ENCODE data around the gene RBFOX1. TPM values are rescaled to one million over a fixed set of nuclear protein-coding genes. Genes with fewer than 3 reads are reported as not detected.

The RBFOX1 gene
- total and polyA plus RNA-seq, 2 donors from 2014 or later = 0.24 to 0.66 TPM

DNA sequence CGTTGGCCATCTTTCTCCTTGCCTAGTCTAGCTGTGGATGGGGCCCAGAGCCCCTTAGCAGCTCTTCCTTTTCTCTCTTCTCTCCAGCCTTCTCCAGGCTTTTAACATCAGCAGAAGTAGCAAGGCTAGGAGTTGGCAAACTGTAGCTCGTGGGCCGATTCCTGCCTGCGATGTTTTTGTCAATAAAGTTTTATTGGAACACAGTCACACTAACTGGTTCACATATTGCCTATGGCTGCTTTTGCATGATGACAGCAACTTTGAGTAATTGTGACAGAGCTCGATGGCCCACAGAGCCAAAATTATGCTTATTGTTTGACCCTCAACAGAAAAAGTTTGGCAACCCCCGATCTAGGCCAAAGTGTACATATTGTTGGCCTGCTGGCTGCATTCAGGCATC is 199.9 kb downstream of the RBFOX1 start:
- intact Hi-C loops (cut with DNase I) = no loop called here
- Histone ChIP-seq H3K36me3 (ENCODE audit: control insufficient read depth in 2 of 3, insufficient read depth in 3 of 3, low read length in 3 of 3) (no peaks in the 10 kb centered on the region), H3K27ac (ENCODE audit: low read depth in 2 of 2, low read length in 2 of 2) (no peak overlapping the region), H3K9ac (ENCODE audit: low read length in 3 of 3) (no peak overlapping the region), H3K9me3 (ENCODE audit: control insufficient read depth in 2 of 3, insufficient read depth in 1 of 3, low read length in 3 of 3) (no peaks in the 10 kb centered on the region), H3K27me3 (ENCODE audit: control insufficient read depth, insufficient read depth, low read length) (no peaks in the 10 kb centered on the region), H3K4me1 (ENCODE audit: control insufficient read depth in 2 of 3, insufficient read depth in 2 of 3, low read depth in 1 of 3, low read length in 3 of 3) (no peaks in the 10 kb centered on the region), H3K4me3 (ENCODE audit: low read length in 3 of 3) (no peak overlapping the region)
- DNase-seq (no peak), FAIRE-seq (no peak)
- no peak for TF ChIP-seq CTCF (IDR thresholded peaks at IDR 0.05; ENCODE audit: borderline replicate concordance, extremely low read depth, insufficient read depth)

GRCh38 chr16:7534749-7535148 is 202.1 kb downstream of the RBFOX1 start:
- no peaks in the 10 kb centered on the region for H3K27me3 ChIP-seq (ENCODE audit: control insufficient read depth, insufficient read depth, low read length)
- H3K4me1 ChIP-seq (ENCODE audit: control insufficient read depth in 2 of 3, insufficient read depth in 2 of 3, low read depth in 1 of 3, low read length in 3 of 3) = no peaks in the 10 kb centered on the region
- no peak overlapping the region for H3K27ac ChIP-seq (ENCODE audit: low read depth in 2 of 2, low read length in 2 of 2)
- DNase-seq = peak in 3 of 5 donors; percentile 20 to 45 (median 41)
- intact Hi-C loops (cut with DNase I) = no loop called here
- TF ChIP-seq CTCF (IDR thresholded peaks at IDR 0.05; ENCODE audit: borderline replicate concordance, extremely low read depth, insufficient read depth) = no peak
- no peaks in the 10 kb centered on the region for H3K9me3 ChIP-seq (ENCODE audit: control insufficient read depth in 2 of 3, insufficient read depth in 1 of 3, low read length in 3 of 3)
- no peak overlapping the region for H3K9ac ChIP-seq (ENCODE audit: low read length in 3 of 3)
- H3K4me3 ChIP-seq (ENCODE audit: low read length in 3 of 3) = no peak overlapping the region
- no peaks in the 10 kb centered on the region for H3K36me3 ChIP-seq (ENCODE audit: control insufficient read depth in 2 of 3, insufficient read depth in 3 of 3, low read length in 3 of 3)
- FAIRE-seq = no peak

DNA sequence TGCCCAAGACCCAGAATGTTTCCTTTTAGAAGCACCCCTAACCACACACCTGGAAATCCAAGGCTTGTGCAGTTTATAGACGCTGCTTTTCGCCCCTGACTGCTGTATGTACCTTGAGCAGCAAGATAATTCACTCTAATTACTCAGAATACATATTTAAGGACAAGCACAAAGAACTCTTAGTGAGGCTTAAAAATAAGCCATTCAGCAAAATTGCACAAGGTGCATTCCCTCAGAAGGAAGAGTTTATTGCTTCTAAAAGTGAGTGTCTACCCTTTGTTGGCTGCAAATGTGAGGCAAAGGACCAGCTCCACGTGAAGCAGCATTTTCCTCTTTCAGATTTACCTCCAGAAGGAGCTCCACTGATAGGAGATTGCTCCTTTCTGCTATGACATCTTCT is 208.4 kb downstream of the RBFOX1 start:
- DNase-seq (no peak), FAIRE-seq (no peak)
- H3K9me3 ChIP-seq (ENCODE audit: control insufficient read depth in 2 of 3, insufficient read depth in 1 of 3, low read length in 3 of 3) = no peaks in the 10 kb centered on the region
- no peak for TF ChIP-seq CTCF (IDR thresholded peaks at IDR 0.05; ENCODE audit: borderline replicate concordance, extremely low read depth, insufficient read depth)
- no peak overlapping the region for H3K27ac ChIP-seq (ENCODE audit: low read depth in 2 of 2, low read length in 2 of 2)
- no peaks in the 10 kb centered on the region for H3K4me1 ChIP-seq (ENCODE audit: control insufficient read depth in 2 of 3, insufficient read depth in 2 of 3, low read depth in 1 of 3, low read length in 3 of 3)
- intact Hi-C loops (cut with DNase I) = no loop called here
- H3K4me3 ChIP-seq (ENCODE audit: low read length in 3 of 3) = no peak overlapping the region
- no peaks in the 10 kb centered on the region for H3K27me3 ChIP-seq (ENCODE audit: control insufficient read depth, insufficient read depth, low read length)
- no peaks in the 10 kb centered on the region for H3K36me3 ChIP-seq (ENCODE audit: control insufficient read depth in 2 of 3, insufficient read depth in 3 of 3, low read length in 3 of 3)
- no peak overlapping the region for H3K9ac ChIP-seq (ENCODE audit: low read length in 3 of 3)

DNA sequence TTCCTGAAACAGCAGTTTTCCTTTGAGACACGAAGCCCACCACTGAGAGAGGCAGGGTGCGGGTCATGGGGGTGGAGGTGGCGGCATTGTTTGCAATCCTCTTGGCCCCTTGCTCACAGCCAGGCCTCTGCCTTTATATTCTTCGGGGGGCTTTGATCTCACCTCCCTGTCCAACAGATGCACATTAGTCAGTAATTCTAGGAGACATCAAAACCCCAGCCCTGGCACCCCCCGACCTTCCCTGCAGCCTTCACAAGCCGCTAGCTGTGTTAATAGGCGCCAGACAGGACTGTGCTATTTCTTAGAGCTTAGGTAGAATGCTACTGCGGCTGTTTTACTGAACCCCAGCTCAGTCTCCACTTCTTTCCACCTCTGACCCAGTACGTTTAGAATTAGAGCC is 212.6 kb downstream of the RBFOX1 start:
- no peak overlapping the region for H3K4me3 ChIP-seq (ENCODE audit: low read length in 3 of 3)
- no peak for TF ChIP-seq CTCF (IDR thresholded peaks at IDR 0.05; ENCODE audit: borderline replicate concordance, extremely low read depth, insufficient read depth)

More for the DNA sequence above, 212.6 kb downstream of the RBFOX1 start:
- Histone ChIP-seq H3K4me1 (ENCODE audit: control insufficient read depth in 2 of 3, insufficient read depth in 2 of 3, low read depth in 1 of 3, low read length in 3 of 3) (no peaks in the 10 kb centered on the region), H3K9me3 (ENCODE audit: control insufficient read depth in 2 of 3, insufficient read depth in 1 of 3, low read length in 3 of 3) (no peaks in the 10 kb centered on the region), H3K36me3 (ENCODE audit: control insufficient read depth in 2 of 3, insufficient read depth in 3 of 3, low read length in 3 of 3) (no peaks in the 10 kb centered on the region), H3K27me3 (ENCODE audit: control insufficient read depth, insufficient read depth, low read length) (no peaks in the 10 kb centered on the region), H3K27ac (ENCODE audit: low read depth in 2 of 2, low read length in 2 of 2) (no peak overlapping the region), H3K9ac (ENCODE audit: low read length in 3 of 3) (no peak overlapping the region)
- DNase-seq (peak in 4 of 5 donors; percentile 71 to 84 (median 72)), FAIRE-seq (no peak)
- intact Hi-C loops (cut with DNase I) = no loop called here
